ENCODE data around the gene FUZ.

Gene FUZ

DNA sequence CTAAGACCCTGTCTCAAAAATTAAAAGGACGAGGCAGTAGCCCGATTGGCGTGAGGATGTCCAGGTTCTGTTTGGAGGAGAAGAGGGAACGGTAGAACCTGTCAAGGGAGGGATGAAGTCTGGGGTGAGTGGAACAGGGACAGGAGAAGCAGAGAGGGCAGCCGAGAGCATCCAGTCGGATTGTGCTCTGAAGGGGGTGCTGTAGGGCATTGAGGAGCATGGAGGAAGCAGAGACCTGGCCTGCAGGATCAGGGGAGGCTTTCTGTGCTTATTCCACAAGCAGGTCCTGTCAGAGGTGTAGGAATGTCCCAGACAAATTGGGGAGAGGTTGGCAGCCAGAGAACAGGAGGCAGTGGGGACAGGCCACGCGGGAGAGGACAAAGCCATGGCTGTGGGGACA, 32.2 kb downstream of the FUZ start:
- no peak for DNase-seq (ENCODE audit: low spot score)

- no peak for DNase-seq (ENCODE audit: low spot score)
Observed at GRCh38 chr19:49779731-49780555, 33.1 kb downstream of the FUZ start.

DNA sequence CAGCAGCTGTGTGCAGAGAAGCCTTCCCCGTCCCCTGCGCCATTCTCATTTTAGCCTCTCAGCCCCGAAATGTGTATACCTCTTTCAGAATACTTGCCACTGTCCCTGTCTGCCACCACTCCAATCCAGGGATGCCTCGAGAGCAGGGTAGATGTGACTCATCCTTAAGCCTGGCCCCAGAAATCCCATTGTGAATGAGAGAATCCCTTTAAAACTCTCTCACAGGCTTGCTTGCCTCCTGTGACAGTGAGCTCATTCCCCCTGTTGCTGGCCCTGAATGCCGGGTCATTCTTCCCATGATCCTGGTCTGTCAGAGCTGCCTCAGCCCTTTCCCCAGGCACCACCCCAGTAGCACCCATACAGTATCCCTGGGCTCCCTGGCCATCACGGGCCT, 36.7 kb downstream of the FUZ start:
- DNase-seq (ENCODE audit: low spot score) = no peak

DNA sequence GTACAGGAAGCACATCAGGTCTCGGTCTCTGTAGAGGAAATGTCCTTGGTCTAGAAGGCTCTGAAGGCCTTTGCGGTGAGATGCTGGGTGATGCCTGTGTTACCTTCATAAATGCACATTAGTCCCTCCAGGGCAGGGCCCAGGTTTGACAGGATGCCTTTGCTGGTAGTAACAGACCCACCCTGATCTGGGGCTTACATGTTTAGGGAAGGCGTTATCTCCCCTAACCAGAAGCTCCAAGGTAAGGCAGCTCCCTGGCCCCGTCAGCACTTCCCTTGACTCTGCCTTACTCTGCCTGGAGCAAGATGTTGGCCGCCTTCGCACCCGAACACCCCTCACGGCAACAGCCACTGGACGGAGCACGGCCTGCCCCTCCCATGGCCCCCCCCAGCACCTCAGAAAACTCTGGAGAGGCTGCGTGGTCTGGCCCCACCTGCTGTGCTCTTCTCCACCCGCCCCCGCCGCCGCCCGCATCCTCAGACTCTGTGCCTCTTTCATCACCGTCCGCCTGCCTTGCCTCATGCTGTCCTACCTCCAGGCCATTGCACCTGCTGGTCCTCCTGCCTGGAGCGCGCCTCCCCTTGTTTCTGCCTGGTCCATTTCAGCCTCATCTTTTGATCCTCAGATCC, 37.2 kb downstream of the FUZ start:
- no peak for DNase-seq (ENCODE audit: low spot score)

DNA sequence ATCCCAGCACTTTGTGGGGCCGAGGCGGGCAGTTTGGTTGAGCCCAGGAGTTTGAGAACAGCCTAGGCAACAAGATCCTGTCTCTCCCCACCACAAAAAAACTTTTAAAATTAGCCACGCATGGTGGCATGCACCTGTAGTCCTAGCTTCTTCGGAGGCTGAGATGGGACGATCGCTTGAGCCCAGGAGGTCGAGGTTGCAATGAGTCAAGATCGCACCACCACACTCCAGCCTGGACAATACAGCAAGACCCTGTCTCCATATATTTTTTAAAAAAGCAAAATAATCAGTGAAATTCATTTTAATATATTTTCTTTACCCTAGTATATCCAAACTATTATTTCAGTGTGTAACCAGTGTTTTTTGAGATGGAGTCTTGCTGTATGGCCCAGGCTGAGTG, 38.1 kb downstream of the FUZ start:
- no peak for DNase-seq (ENCODE audit: low spot score)

GRCh38 chr19:49773663-49774350, 39.3 kb downstream of the FUZ start:
- no peak for DNase-seq (ENCODE audit: low spot score)

DNA sequence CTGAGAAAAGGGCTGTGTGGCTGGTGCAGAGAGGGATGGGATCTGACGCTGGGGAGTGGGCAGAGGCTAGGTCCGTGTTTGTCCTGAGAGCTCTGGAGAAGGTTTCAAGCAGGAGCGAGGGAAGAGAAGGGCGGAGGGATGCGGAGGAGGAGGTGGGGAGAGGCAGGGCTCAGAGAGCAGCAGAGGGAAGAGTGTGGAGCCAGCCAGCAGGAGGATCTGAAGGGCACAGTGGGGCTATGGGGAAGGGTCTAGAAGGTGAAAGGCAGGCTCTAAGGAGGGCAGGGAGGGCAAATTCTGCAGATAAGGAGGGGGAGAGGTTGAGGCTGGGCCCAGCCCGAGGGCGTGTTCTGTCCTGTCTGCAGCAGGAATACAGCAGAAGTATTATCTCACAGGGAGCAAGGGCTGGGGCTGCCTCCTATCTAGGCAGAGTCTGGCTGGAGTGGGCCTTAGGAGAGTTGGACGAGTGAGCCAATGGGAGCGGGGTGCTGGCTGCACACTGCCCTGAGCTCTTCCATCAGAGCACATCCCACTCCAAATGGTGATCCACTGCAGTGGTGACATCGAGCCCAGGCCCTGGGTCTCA, 40.2 kb downstream of the FUZ start:
- DNase-seq (ENCODE audit: low spot score) = no peak

DNA sequence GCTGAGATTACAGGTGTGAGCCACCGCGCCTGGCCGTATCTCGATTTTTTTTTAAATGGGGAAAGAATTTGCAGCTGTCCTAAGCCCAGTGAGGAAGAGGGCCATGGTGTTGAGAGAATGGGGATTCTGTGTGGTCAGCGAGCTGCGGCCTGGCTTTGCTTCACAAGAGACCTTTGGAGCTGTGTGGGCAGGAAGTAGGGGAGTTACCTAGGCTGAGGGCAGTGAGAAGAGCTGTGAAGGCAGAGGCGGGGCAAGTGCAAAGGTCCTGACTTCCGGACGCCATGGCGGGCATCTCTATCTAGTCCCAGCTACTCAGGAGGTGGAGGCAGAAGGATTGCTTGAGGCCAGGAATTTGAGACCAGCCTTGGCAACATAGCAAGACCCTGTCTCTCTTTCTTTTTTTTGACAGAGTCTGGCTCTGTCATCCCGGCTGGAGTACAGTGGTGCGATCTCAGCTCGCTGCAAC, 41.4 kb downstream of the FUZ start:
- peak; percentile 62 for DNase-seq (ENCODE audit: low spot score)

- DNase-seq (ENCODE audit: low spot score) = no peak
Observed at GRCh38 chr19:49770529-49770928, 42.6 kb downstream of the FUZ start.

DNA sequence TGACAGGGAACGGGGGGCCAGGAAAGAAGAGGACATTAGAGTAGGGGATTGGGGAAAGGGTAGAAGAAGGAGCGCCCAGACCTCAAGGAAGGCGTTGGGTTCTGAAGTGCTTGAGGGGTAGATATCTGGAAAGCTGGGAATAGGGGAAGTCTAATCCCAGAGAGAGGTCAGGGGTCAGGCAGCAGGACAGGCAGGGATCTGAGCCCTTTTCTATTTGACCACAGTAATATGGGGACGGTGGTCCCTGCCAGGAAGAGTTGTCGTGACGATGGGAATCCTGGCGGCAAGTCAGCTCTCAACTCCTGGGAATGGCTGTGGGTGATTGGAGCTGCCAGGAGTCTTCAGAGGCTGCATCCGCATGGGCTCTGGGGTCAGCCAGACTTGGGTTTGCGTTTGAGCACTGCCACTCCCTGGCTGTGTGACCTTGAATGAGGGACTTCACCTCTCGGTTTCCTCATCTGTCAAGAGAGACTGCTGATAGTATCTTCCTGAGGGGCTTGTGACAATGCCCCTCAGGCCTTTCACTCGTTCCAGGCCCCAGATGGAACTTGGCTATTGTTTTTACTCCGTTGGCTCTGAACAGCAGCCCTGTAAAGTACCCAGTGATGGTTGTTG, 45.0 kb downstream of the FUZ start:
- no peak for DNase-seq (ENCODE audit: low spot score)

- no peak for DNase-seq (ENCODE audit: low spot score)
Observed at GRCh38 chr19:49767381-49767780, 45.7 kb downstream of the FUZ start.

DNA sequence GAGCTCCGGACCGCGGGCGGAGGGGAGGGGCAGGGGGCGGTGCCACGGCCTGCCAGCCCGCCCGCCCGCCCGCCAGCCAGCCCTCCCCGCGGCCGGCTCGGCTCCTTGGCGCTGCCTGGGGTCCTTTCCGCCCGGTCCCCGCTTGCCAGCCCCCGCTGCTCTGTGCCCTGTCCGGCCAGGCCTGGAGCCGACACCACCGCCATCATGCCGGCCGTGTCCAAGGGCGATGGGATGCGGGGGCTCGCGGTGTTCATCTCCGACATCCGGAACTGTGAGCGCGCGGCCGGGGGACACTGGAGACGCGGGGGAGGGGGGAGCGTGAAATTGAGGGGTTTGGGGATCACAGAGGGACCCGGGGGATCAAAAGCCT, 46.2 kb downstream of the FUZ start, which contains the start of gene AP2A1:
AP2A1 (plus strand) TSS at position 72 of the 370 bp plus-strand sequence; CDS start at position 205, 133 bp downstream.
- DNase-seq (ENCODE audit: low spot score) = no peak

- peak; percentile 98 for DNase-seq (ENCODE audit: low spot score)
Observed at GRCh38 chr19:49766007-49766929, 46.8 kb downstream of the FUZ start.

DNA sequence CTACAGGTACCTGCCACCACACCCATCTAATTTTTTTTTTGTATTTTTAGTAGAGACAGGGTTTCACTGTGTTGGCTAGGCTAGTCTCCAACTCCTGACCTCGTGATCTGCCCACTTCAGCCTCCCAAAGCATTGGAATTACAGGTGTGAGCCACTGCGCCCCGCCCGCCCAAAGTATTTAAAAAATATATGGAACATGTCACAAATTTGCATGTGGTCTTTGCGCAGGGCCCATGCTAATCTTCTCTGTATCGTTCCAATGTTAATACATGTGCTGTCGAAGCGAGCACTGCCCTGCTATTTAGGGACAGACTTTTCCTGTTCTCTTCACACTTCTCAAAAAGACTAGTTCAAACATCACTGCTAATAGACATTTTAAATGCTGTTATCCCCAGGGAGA, 48.8 kb downstream of the FUZ start:
- no peak for DNase-seq (ENCODE audit: low spot score)

GRCh38 chr19:49763230-49763629, 49.9 kb downstream of the FUZ start, which contains the start of gene TSKS:
TSKS (minus strand) TSS chr19:49763306; CDS start chr19:49763247, 59 bp downstream.
- no peak for DNase-seq (ENCODE audit: low spot score)

DNA sequence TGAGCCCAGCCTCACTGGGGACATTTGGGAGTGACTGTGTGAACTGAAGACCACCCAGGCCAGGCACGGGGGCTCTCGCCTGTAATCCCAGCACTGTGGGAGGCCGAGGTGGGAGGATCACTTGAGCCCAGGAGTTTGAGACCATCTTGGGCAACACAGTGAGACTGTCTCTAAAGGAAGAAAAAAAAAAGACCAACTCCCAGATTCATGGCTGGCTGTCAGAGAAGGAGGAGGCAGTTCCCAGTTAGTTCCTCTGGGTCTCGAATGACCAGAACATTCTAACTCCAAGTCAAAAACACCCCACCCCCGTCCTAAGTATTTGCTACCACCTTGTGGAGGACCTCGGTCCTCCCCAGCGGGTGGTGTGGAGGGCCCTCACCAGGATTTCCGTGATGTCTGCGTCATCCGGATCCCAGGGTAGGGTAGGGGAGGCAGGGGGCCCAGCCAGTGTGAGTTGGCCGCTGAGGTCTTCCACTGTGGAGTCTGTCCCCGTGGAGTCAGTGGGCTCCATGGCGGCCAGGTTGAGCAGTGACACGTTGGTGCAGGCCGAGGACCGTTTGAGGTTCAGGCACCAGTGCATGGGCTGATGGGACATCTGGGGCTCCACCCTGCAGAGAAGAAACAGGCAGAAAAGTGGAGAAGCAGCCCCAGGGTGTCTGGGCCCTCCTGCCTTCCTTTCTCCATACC, 51.3 kb downstream of the FUZ start:
- DNase-seq (ENCODE audit: low spot score) = no peak

- DNase-seq (ENCODE audit: low spot score) = no peak
Observed at GRCh38 chr19:49761249-49761624, 51.9 kb downstream of the FUZ start.

DNA sequence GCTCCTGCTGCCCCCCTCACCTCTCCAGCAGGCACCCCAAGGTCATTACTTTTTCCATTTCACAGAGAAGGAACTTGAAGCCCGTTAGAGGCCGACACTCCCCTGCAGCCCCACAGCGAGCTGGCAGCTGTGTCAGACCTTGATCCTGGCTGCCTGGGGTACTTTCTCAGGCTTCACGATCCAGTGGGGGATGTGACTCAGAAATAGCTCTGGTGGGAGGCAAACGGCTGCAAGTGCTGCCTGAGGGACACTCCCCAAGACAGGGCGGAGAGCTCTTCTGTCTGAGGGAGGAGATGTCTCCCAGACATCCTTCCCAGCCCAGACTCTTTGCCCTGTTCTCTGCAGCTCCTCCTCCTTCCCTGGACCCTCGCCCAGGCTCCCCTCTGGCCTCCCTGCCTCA, 54.8 kb downstream of the FUZ start:
- no peak for DNase-seq (ENCODE audit: low spot score)
